ENCODE measurements around the gene FXR1.

DNA sequence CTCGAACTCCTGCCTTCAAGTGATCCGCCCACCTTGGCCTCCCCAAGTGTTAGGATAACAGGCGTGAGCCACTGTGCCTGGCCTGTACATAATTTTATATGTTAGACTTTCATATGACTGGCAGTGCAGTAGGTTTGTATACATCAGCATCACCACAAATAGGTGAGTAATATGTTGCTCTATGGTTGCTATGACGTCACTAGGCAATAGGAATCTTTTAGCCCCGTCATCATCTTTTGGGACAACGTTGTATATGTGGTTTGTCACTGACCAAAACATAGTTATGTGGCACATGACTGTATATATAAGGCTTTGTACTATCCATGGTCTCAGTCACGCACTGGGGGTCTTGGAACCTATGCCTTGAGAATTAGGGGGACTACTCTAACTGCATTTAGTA, 94.1 kb downstream of the FXR1 start:
- TF ChIP-seq EP300 (IDR thresholded peaks at IDR 0.05), result no peak
- TF ChIP-seq POLR2AphosphoS5 (IDR thresholded peaks at IDR 0.05), result no peak
- TF ChIP-seq, protein P1, sequence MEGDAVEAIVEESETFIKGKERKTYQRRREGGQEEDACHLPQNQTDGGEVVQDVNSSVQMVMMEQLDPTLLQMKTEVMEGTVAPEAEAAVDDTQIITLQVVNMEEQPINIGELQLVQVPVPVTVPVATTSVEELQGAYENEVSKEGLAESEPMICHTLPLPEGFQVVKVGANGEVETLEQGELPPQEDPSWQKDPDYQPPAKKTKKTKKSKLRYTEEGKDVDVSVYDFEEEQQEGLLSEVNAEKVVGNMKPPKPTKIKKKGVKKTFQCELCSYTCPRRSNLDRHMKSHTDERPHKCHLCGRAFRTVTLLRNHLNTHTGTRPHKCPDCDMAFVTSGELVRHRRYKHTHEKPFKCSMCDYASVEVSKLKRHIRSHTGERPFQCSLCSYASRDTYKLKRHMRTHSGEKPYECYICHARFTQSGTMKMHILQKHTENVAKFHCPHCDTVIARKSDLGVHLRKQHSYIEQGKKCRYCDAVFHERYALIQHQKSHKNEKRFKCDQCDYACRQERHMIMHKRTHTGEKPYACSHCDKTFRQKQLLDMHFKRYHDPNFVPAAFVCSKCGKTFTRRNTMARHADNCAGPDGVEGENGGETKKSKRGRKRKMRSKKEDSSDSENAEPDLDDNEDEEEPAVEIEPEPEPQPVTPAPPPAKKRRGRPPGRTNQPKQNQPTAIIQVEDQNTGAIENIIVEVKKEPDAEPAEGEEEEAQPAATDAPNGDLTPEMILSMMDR (IDR thresholded peaks at IDR 0.05), result no peak
- TF ChIP-seq POLR2A (IDR thresholded peaks at IDR 0.05), result no peak

All from suprapubic skin (tissue), 4 donors.